K562 (cell line): ENCODE data around the gene ACO2. TPM values are rescaled to one million over a fixed set of nuclear protein-coding genes. Genes with fewer than 3 reads are reported as not detected.
A peak's percentile ranks its signal among the peaks of the same experiment; 100 is the strongest.

Experiments
- ASH1L ChIP-seq: fragments of 450-650 bp; IDR thresholded peaks from 2 replicates; pipeline ENCODE4 v1.6.1; 2018; ENCODE audit warnings: borderline replicate concordance, mild to moderate bottlenecking, low read depth; ENCODE audit not compliant: partially characterized antibody
- BRD9 ChIP-seq: fragments of 450-650 bp; IDR thresholded peaks from 2 replicates; pipeline ENCODE4 v1.6.1; 2018; ENCODE audit warnings: low read depth; ENCODE audit not compliant: partially characterized antibody
- DLX4 ChIP-seq: fragments of 250-450 bp; sonication (Bioruptor Pico); IDR thresholded peaks from 2 replicates; pipeline ENCODE4 v1.6.1; 2021; ENCODE audit warnings: mild to moderate bottlenecking
- EGR1 ChIP-seq: fragments of 450-650 bp; conservative IDR thresholded peaks from 2 replicates; pipeline ENCODE4 v1.6.1; 2017; ENCODE audit warnings: mild to moderate bottlenecking
- HMBOX1 ChIP-seq: sonication (generic); IDR thresholded peaks from 2 replicates; pipeline ENCODE4 v1.6.1; 2016
- IFI16 ChIP-seq: fragments of 250-450 bp; sonication (Bioruptor Pico); IDR thresholded peaks from 2 replicates; pipeline ENCODE4 v2.1.2; 2022; ENCODE audit warnings: mild to moderate bottlenecking, inconsistent platforms
- IRF2 ChIP-seq: sonication (generic); formaldehyde crosslinking; IDR thresholded peaks from 2 replicates; pipeline ENCODE4 v1.8.1; 2022; ENCODE audit warnings: mild to moderate bottlenecking, missing genetic modification reagents
- MNT ChIP-seq, 2 experiments: fragments of 450-650 bp; conservative IDR thresholded peaks; 2 replicates each; pipeline ENCODE4 v1.6.1; 2017; ENCODE audit warnings: mild to moderate bottlenecking in 2 of 2, moderate library complexity in 2 of 2
- PHTF2 ChIP-seq: fragments of 250-450 bp; sonication (Bioruptor Pico); IDR thresholded peaks from 2 replicates; pipeline ENCODE4 v1.5.0; 2021; ENCODE audit warnings: mild to moderate bottlenecking
- RCOR1 ChIP-seq, 2 experiments: IDR thresholded peaks; 2 replicates each; pipeline ENCODE4 v1.6.1; 2012; ENCODE audit warnings: low read depth in 2 of 2, low read length in 2 of 2, borderline replicate concordance in 1 of 2, improper control_type of control experiment in 1 of 2
- TAF9B ChIP-seq: fragments of 450-650 bp; IDR thresholded peaks from 2 replicates; pipeline ENCODE4 v1.6.1; 2018; ENCODE audit warnings: mild to moderate bottlenecking; ENCODE audit not compliant: partially characterized antibody
- UBTF ChIP-seq, 2 experiments: IDR thresholded peaks; 2 replicates each; pipeline ENCODE4 v1.6.1; 2012; ENCODE audit warnings: improper control_type of control experiment in 2 of 2, low read depth in 2 of 2, low read length in 2 of 2, borderline replicate concordance in 1 of 2
- XRCC5 ChIP-seq: fragments of 200-400 bp; formaldehyde crosslinking; IDR thresholded peaks from 2 replicates; pipeline ENCODE4 v1.6.1; 2017; ENCODE audit warnings: low read depth, mild to moderate bottlenecking, low read length
- ZC3H8 ChIP-seq: fragments of 450-650 bp; IDR thresholded peaks from 2 replicates; pipeline ENCODE4 v1.6.1; 2017
- ZNF124 ChIP-seq: sonication (generic); formaldehyde crosslinking; IDR thresholded peaks from 2 replicates; pipeline ENCODE4 v1.8.1; 2022; ENCODE audit warnings: missing genetic modification reagents
- polyA plus RNA-seq, 8 experiments: library from polyadenylated mRNA; depleted of rRNA in 4 of 8; stranded (reverse) in 5 of 8; unstranded in 3 of 8; fragments of >200 nt; fragmentation: Nextera tagmentation in 2 of 8; fragmentation: Illumina TruSeq in 1 of 8; extraction: Ambion mirVana in 2 of 8; extraction: Trizol in 1 of 8; gene quantifications; 2 replicates each; pipeline versions ENCODE4 v1.2.1 to v1.2.3, GENCODE V29; 2011 to 2014; ENCODE audit warnings: inconsistent platforms in 1 of 8, missing spikeins in 1 of 8
- total RNA-seq, 7 experiments: library from RNA; depleted of rRNA in 6 of 7; stranded (reverse); fragments of >200 nt in 6 of 7; fragmentation: Illumina TruSeq in 2 of 7; extraction: Trizol in 2 of 7; gene quantifications; 2 replicates each; pipeline versions ENCODE4 v1.2.1 to v1.2.3, GENCODE V29; 2011 to 2021; ENCODE audit warnings: low replicate concordance in 1 of 7
- TF ChIP-seq, protein P1 (sequence below): IDR thresholded peaks from 2 replicates; pipeline ENCODE4 v1.6.1; 2016; ENCODE audit warnings: missing genetic modification characterization, missing compliant biosample characterization
- TF ChIP-seq, protein P2 (sequence below), 2 experiments: fragments of 450-650 bp in 1 of 2; IDR thresholded peaks; 2 replicates each; pipeline ENCODE4 v1.6.1; 2011 to 2017; ENCODE audit warnings: low read depth in 2 of 2, antibody characterized with exemption in 1 of 2, borderline replicate concordance in 1 of 2, low read length in 1 of 2, mild to moderate bottlenecking in 1 of 2, mixed read lengths in 1 of 2; ENCODE audit not compliant: control insufficient read depth in 1 of 2

ACO2 gene
- total and polyA plus RNA-seq, 9 of the 15 experiments (the other 6 are each of a cell fraction or from before 2014, with no cell fraction given): 16.2 to 119 (median 43.2) TPM

DNA sequence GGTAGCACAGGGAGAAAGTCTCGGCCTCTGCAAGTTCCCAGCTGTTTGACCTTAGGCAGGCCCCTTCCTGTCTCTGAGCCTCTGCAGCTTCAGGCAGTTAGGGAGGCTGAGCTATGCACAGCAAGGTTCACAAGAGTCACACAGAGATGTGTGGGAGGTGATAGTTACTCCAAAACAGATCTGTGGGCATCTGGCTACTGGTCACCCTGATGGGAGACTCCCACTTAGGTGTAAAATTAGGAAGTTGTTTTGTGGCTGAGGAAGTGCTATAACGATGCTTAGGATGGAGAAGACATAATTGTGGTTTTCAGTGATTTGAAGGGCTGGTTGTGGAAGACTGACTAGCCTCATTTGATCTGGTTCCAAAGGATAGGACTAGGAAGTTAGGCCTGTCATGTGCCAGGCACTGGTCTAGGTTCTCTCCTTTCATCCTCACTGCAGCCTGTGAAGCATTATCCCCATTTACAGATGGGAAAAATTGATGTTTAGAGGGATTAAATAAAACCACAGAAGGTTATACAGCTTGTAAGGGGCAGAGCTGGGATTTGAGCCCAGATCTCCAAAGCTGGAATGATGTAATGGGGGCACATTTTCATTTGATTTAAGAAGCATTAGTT is 13.5 kb downstream of the ACO2 start (continued):
- no peak for TF ChIP-seq UBTF (IDR thresholded peaks at IDR 0.05; ENCODE audit: borderline replicate concordance in 1 of 2, low read depth in 2 of 2, low read length in 2 of 2)
- TF ChIP-seq RCOR1 (IDR thresholded peaks at IDR 0.05; ENCODE audit: borderline replicate concordance in 1 of 2, low read depth in 2 of 2, low read length in 2 of 2): peak in 1 of 2 experiments; percentile 76; a peak in 2 of 4 replicates
- no peak for TF ChIP-seq IFI16 (CRISPR knock-in tag)
- no peak for TF ChIP-seq PHTF2 (CRISPR knock-in tag)
- TF ChIP-seq, protein P1, sequence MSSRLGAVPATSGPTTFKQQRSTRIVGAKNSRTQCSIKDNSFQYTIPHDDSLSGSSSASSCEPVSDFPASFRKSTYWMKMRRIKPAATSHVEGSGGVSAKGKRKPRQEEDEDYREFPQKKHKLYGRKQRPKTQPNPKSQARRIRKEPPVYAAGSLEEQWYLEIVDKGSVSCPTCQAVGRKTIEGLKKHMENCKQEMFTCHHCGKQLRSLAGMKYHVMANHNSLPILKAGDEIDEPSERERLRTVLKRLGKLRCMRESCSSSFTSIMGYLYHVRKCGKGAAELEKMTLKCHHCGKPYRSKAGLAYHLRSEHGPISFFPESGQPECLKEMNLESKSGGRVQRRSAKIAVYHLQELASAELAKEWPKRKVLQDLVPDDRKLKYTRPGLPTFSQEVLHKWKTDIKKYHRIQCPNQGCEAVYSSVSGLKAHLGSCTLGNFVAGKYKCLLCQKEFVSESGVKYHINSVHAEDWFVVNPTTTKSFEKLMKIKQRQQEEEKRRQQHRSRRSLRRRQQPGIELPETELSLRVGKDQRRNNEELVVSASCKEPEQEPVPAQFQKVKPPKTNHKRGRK (tag): no peak
- TF ChIP-seq ZNF124 (CRISPR knock-in tag): no peak
- TF ChIP-seq BRD9: peak; percentile 84
- no peak for TF ChIP-seq ASH1L
- no peak for TF ChIP-seq XRCC5
- no peak for TF ChIP-seq MNT (conservative IDR thresholded peaks at IDR 0.05)
- no peak for TF ChIP-seq TAF9B
- TF ChIP-seq IRF2 (CRISPR knock-in tag): no peak
- no peak for TF ChIP-seq ZC3H8
- TF ChIP-seq HMBOX1: peak; percentile 91
- no peak for TF ChIP-seq EGR1
- TF ChIP-seq, protein P2, sequence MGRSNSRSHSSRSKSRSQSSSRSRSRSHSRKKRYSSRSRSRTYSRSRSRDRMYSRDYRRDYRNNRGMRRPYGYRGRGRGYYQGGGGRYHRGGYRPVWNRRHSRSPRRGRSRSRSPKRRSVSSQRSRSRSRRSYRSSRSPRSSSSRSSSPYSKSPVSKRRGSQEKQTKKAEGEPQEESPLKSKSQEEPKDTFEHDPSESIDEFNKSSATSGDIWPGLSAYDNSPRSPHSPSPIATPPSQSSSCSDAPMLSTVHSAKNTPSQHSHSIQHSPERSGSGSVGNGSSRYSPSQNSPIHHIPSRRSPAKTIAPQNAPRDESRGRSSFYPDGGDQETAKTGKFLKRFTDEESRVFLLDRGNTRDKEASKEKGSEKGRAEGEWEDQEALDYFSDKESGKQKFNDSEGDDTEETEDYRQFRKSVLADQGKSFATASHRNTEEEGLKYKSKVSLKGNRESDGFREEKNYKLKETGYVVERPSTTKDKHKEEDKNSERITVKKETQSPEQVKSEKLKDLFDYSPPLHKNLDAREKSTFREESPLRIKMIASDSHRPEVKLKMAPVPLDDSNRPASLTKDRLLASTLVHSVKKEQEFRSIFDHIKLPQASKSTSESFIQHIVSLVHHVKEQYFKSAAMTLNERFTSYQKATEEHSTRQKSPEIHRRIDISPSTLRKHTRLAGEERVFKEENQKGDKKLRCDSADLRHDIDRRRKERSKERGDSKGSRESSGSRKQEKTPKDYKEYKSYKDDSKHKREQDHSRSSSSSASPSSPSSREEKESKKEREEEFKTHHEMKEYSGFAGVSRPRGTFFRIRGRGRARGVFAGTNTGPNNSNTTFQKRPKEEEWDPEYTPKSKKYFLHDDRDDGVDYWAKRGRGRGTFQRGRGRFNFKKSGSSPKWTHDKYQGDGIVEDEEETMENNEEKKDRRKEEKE (IDR thresholded peaks at IDR 0.05; ENCODE audit: borderline replicate concordance in 1 of 2, control insufficient read depth in 1 of 2, low read depth in 2 of 2, low read length in 1 of 2): no peak
- no peak for TF ChIP-seq DLX4 (CRISPR knock-in tag)
